Measurements from ENCODE around the gene HPS4.

The HPS4 gene

DNA sequence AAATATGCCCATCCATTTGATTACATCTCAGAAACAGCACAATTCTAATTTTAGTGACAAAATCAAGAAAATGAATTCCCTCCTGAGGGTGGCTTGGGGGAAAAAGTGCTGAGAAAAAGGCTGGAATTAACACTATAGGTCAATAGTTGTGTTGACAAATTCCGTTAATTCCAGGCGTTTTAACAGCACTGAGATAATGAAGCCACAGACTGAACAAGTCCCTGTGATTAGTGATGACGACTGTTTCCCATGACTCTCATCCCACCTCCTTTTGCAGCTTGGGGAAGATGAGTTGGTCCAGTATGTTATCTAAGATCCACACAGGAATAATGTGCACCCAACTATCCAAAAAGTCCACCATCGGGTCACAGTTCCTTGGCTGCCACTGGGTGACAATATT lies 12.9 kb upstream of the HPS4 start:
- DNase-seq (ENCODE audit: low spot score), result no peak

GRCh38 chr22:26494506-26494905 lies 10.9 kb upstream of the HPS4 start:
- no peak for DNase-seq (ENCODE audit: low spot score)

DNA sequence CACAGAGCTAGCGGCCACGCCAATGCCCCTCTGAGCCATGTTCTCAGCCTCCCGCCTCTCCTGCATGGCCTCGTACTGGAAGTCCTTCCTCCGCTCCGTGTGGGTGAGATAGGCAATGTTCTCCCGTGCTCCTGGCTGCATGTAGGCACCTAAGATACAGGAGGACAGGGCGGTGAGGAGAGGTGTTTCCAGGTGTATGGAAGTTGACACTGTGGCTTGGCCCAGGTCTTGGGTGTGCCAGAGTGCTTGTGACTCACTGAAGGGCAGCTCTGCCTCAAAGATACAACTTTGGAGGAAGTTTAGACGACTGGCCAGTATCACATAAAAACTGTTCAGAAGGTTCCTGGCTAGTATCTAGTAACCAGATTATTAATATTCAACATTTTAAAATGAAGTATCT lies 8.6 kb upstream of the HPS4 start:
- DNase-seq (ENCODE audit: low spot score), result no peak

- no peak for DNase-seq (ENCODE audit: low spot score)
Measured at GRCh38 chr22:26489447-26490036, 6.0 kb upstream of the HPS4 start.

DNA sequence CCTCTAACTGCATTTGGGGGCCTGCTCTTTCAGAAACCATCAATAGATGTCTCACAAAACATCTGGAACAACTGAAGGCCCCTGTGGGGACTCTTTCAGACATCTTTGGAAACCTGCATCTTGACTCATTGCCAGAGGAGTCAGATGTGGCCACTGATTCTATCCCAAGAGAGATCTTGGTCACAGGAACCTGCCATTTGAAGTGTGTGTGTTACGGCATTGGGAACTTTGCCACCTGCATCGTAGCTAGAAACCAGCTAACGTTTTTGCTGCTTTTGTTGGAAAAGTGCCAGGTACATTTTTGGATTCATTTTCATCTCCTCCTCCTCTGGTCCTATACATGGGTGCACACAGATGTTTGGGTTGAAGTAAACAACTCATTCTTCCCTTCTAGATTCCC lies 4.4 kb upstream of the HPS4 start:
- no peak for DNase-seq (ENCODE audit: low spot score)

- DNase-seq (ENCODE audit: low spot score), result no peak
Measured at GRCh38 chr22:26486394-26486793, 2.8 kb upstream of the HPS4 start.

DNA sequence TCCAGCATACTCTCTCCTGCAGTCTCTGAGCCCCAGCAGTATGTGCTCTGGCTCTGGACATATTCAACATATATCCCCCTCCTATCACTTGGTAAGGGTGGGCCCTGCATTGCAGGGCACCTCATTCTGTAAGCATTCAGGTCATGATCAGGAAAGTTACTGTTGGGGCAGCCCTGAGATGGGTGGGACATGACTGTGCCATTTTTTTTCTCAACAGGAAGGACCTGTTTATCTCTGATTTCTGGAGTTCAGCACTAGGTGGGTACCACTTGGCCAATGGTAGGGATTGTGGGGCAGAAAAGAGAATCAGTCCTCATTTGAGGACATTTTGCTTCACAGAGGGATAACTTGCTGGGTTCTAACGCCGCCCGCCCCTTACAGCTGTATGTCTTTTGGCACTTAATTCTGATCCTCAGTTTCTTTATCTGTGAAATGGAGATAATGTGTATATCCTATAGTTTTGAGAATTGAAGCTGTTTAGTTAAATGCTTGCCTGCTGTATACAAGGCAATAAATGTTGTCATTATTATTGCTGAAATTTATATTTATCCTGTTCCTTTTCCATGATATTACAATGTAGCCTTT lies 2.3 kb upstream of the HPS4 start:
- no peak for DNase-seq (ENCODE audit: low spot score)

DNA sequence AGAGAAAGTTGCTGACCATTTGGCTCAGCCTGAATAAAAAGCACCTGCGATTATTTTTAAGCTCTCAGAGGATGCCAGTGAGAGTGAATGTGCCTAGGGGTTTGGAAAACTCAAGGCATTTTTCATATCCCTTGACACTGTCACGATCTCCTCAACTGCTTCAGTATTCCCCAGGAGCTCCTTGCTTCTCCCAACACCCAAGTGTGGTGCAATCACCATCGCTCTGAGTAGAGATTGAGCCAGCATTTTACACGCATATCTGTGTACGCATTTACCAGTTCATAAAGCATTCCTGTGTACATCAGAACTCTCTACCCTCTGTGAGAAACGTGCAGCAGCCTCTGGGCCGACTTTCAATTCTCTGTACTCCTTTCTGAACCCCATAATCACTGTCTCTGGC lies 1.4 kb upstream of the HPS4 start:
- DNase-seq (ENCODE audit: low spot score), result no peak

GRCh38 chr22:26484360-26484706 lies 750 bp upstream of the HPS4 start:
- no peak for DNase-seq (ENCODE audit: low spot score)

- no peak for DNase-seq (ENCODE audit: low spot score)
Measured at GRCh38 chr22:26483043-26483438, 542 bp downstream of the HPS4 start.

GRCh38 chr22:26482161-26482560 lies 1.4 kb downstream of the HPS4 start:
- no peak for DNase-seq (ENCODE audit: low spot score)

DNA sequence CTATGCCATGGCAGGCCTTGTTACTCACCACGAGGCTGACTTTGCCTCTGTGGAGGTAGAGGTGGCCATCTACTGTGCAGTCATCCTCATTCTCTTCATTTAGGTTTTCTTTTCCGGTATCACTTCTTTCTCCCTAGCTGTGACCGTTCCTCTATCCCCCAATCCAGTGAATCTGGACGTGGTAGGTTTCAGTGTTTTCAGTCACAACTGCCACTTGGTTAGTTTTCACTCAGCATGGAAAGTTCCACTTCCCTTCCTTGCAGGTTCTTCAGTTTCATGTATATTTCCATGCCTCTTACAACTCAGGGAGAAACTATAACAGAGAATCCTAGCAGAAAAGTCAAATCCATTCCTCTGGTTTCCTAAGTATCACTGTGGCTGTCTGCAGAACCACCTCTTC lies 1.9 kb downstream of the HPS4 start:
- DNase-seq (ENCODE audit: low spot score), result no peak

DNA sequence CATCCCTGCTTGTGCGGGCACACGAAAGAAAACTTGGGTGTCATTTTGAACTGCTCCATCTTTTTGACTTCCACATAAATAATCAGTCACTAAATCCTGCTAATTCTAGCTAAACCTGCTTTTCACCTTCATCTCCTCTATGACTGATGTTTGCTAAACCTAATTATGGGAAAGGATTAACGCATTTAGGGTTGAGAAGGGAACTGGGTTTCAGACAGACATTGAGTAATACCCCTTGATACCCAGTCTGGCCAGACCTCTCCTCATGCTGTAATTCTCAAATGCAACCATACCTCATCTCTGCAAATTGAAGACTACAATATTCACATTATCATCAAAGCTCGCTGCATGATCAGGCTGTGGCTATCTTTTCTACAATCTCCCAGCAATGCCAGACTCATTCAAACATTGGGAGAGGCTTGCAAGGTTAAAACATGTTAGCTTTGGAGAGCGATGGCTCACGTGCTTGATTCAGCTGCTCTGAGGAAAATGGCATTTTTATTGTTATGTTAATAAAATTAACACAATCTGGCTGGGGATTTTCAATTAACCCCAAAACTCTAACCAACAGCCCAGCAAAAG lies 2.4 kb downstream of the HPS4 start:
- no peak for DNase-seq (ENCODE audit: low spot score)

DNA sequence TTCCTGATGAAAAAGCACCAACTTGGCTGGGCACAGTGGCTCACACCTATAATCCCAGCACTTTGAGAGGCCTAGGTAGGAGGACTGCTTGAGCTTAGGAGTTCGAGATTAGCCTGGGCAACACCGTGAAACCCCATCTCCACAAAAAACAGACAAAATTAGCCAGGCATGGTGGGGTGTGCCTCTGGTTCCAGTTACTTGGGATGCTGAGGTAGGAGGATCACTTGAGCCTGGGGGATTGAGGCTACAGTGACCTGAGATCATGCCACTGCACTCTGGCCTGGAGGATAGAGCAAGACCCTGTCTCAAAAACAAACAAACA lies 3.0 kb downstream of the HPS4 start:
- no peak for DNase-seq (ENCODE audit: low spot score)

GRCh38 chr22:26479792-26480610 lies 3.6 kb downstream of the HPS4 start:
- peak; percentile 36 for DNase-seq (ENCODE audit: low spot score)

DNA sequence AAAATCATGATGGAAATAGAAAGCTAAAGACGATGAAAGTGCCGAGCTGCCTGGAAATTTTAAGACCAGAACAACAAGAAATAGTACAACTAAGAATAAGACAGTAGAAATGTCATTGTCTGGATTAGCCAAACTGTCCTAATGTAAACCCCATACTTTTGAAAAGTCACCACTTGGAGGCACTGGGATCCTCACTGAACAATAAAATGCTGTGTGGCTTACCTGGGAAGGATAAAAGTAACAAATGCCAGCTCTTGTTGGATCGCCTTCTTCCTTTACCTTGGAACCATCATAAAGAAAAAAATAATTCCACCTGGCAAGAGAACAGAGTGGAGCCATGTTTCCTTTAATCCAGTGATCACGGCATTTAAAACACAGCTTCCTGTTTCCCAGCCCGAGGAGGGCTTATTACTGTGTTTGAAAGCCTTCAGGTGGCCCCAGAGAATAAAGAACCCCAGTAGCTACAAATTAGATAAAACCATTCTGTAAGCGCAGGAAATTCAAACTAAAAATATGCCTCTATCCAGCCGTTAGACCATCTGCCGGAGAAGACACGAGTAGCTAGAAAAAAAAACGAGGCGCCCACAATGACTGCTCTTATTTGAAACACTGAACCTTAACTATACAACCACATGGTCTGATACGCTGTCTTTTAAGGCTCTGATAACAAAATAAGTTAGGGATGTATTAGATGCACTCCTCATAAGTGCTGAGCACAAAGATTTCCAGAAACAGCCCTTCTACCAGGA lies 4.4 kb downstream of the HPS4 start:
- DNase-seq (ENCODE audit: low spot score), result no peak

DNA sequence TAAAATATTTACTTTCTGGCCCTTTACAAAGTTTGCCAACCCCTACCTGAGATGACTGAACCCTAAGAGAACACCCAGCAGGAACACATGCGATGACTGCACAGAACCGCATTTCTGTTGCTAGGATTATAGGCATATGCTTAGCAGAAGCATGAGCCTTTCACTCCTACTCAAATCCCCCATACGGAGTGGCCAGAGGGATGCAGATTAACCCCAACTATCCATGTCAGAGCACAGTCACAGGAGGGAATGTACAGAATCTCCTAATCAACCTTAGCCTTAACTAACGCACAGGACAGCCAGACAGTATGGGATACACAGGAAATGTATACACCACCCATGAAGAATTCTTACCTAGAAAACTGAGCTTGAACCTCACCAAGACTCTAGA lies 6.2 kb downstream of the HPS4 start:
- DNase-seq (ENCODE audit: low spot score), result no peak

DNA sequence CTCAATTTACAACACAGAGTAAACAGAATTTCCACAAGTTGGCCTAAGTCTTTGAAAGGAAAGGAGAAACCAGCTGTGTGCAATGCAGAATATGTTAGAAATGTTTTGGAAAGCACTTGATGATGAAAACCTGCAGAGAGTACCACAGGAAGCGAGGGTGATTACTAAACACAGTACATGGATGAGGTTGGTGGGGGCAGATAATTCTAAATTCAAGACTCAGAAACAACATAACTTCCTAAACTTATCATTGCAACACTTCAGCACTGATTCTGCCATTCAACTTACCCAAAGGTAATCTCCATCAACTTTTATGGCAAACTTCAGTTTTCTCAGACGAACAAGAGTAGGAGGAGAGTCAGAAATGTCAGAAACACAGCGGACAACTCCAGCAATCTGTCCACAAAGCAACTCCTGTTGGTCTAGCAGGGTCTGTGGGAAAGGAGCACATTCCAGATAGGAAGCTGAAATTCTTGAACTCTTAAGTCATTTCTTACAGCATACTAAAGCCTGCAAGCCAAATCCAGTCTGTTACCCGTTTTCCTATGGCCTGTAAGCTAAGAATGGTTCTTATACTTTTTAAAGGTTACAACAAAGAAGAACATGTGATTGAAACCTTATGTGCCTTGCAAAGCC lies 6.8 kb downstream of the HPS4 start:
- DNase-seq (ENCODE audit: low spot score), result no peak

GRCh38 chr22:26474682-26475081 lies 8.9 kb downstream of the HPS4 start:
- DNase-seq (ENCODE audit: low spot score), result no peak

GRCh38 chr22:26471522-26471921 lies 12.1 kb downstream of the HPS4 start:
- DNase-seq (ENCODE audit: low spot score), result no peak

DNA sequence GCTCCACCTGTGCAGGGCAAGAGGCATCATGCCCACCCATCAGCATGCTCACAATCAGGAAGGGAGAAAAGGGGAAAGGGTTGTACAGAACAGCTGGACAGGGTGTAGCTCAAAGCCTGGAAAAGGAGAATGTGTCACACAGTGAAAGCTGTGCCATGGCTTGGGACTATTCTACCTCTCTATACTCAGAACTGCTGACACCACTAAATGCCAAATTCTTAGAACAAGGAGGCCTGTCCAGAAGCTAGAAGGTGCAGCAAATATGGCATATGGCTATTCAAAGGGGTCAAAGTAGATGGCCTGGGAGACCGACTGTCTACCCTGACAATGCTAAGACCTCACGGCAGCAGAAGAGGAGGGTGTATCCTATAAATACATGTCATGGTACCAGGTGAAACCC lies 12.8 kb downstream of the HPS4 start:
- no peak for DNase-seq (ENCODE audit: low spot score)

- no peak for DNase-seq (ENCODE audit: low spot score)
Measured at GRCh38 chr22:26466196-26466595, 17.4 kb downstream of the HPS4 start.

Measured in germinal center (tissue), 1 donor.